CD4-positive, alpha-beta T cell (primary cell): Measurements from ENCODE around the gene FBXO3. TPM values are rescaled to one million over a fixed set of nuclear protein-coding genes. Genes with fewer than 3 reads are reported as not detected.
A peak's percentile ranks its signal among the peaks of the same experiment; 100 is the strongest.

Source experiments
- ATAC-seq: fragments of 200-7000 bp; cut with Tn5 transposase; one replicate; pipeline ENCODE4 v1.10.0; 2022; ENCODE audit warnings: mild to moderate bottlenecking; ENCODE audit not compliant: poor library complexity
- CTCF ChIA-PET: fragments of 350-600 bp; sonication (Branson Sonifier 250); formaldehyde crosslinking; loops from one replicate; lab custom pipeline; 2021; ENCODE audit warnings: antibody characterized with exemption, inconsistent platforms; lab: Charles Lee
- POLR2A ChIA-PET: fragments of 350-600 bp; sonication (Branson Sonifier 250); formaldehyde crosslinking; loops from one replicate; lab custom pipeline; 2021; ENCODE audit warnings: antibody characterized with exemption, inconsistent platforms; lab: Charles Lee
- DNase-seq, 14 experiments: peaks; one replicate each; pipeline ENCODE4 v3.0.0-alpha.2; 2013 to 2020; ENCODE audit warnings: mixed read lengths in 2 of 14
- H3K27ac ChIP-seq, 2 donors: one replicate each; pipeline versions ENCODE4 v1.5.1 to v1.7.0; 2013; ENCODE audit warnings: low read length in 2 of 2, low read depth in 1 of 2, mild to moderate bottlenecking in 1 of 2
- H3K27me3 ChIP-seq, 2 experiments: 1 replicate in 1 of 2; 2 replicates in 1 of 2; pipeline versions ENCODE4 v1.6.1 to v1.7.0; 2013; ENCODE audit warnings: low read length in 2 of 2, control low read depth in 1 of 2, mild to moderate bottlenecking in 1 of 2, moderate library complexity in 1 of 2; ENCODE audit not compliant: insufficient read depth in 2 of 2, control insufficient read depth in 1 of 2
- H3K36me3 ChIP-seq: one replicate; pipeline ENCODE4 v1.6.1; 2013; ENCODE audit warnings: low read length, control low read depth; ENCODE audit not compliant: insufficient read depth
- H3K4me1 ChIP-seq: one replicate; pipeline ENCODE4 v1.6.1; 2013; ENCODE audit warnings: low read length, control low read depth; ENCODE audit not compliant: insufficient read depth
- H3K4me3 ChIP-seq: one replicate; pipeline ENCODE4 v1.5.1; 2013; ENCODE audit warnings: mild to moderate bottlenecking, low read length, moderate library complexity
- H3K9me3 ChIP-seq, 2 experiments: 1 replicate in 1 of 2; 2 replicates in 1 of 2; pipeline versions ENCODE4 v1.6.1 to v1.7.0; 2013; ENCODE audit warnings: low read length in 2 of 2, mild to moderate bottlenecking in 2 of 2, control low read depth in 1 of 2, moderate library complexity in 1 of 2; ENCODE audit not compliant: control insufficient read depth in 1 of 2, insufficient read depth in 1 of 2
- H3K27ac Mint-ChIP-seq: one replicate; pipeline ENCODE4 v1.8.0; 2020; ENCODE audit warnings: mixed read lengths
- H3K27me3 Mint-ChIP-seq: one replicate; pipeline ENCODE4 v1.8.0; 2021; ENCODE audit warnings: mixed read lengths
- H3K36me3 Mint-ChIP-seq: one replicate; pipeline ENCODE4 v1.8.0; 2021; ENCODE audit warnings: low read depth, mixed read lengths
- H3K4me1 Mint-ChIP-seq: one replicate; pipeline ENCODE4 v1.8.0; 2021; ENCODE audit warnings: low read depth, mixed read lengths
- H3K4me3 Mint-ChIP-seq: one replicate; pipeline ENCODE4 v1.8.0; 2020; ENCODE audit warnings: mild to moderate bottlenecking, mixed read lengths
- H3K9me3 Mint-ChIP-seq: one replicate; pipeline ENCODE4 v1.8.0; 2020; ENCODE audit warnings: mixed read lengths
- intact Hi-C, 2 experiments: fragments of 100-400 bp; cut with DNase I in 1 of 2; cut with micrococcal nuclease in 1 of 2; formaldehyde crosslinking; loops; one replicate each; pipeline versions ENCODE4 v1.15.1 to v1.9.0; 2023 to 2025; cut with DNase I, micrococcal nuclease
- total RNA-seq, 174 experiments: library from RNA in 2 of 174; stranded (reverse) in 2 of 174; gene quantifications; one replicate each; pipeline ENCODE4 v1.2.3 and lab custom pipeline; 2021 to 2026
- TF ChIP-seq, protein P1 (sequence below): fragments of 200-600 bp; IDR thresholded peaks from one replicate; pipeline ENCODE4 v1.8.0; 2022; ENCODE audit warnings: antibody characterized with exemption, mild to moderate bottlenecking

The FBXO3 gene
- total RNA-seq, 2 experiments from 2014 or later = 62.0 to 63.4 TPM

- ATAC-seq (peak; percentile 93), DNase-seq (peak; percentile 84 to 98 (median 94))
- Mint-ChIP-seq H3K36me3 (no peaks in the 10 kb centered on the region), H3K9me3 (no peaks in the 10 kb centered on the region), H3K27me3 (peaks cover 10% of the 10 kb centered on the region), H3K27ac (peak within 1 kb of the TSS; percentile 64), H3K4me3 (peak within 1 kb of the TSS; percentile 95), H3K4me1 (peaks cover 33% of the 10 kb centered on the region)
- peak within 1 kb of the TSS; percentile 68 for H3K4me3 ChIP-seq
- ChIA-PET POLR2A (interaction anchor here (0.6 to 1.3 kb wide), 8 partner anchors 9 to 1962 kb away, joined by 3 to 4 read pairs (median 3); partner anchors contain the start of genes FBXO3 and TRIM44), CTCF (interaction anchor here (1.0 to 1.5 kb wide), 2 partner anchors 16 to 42 kb away, joined by 3 read pairs; no protein-coding TSS in a partner anchor)
- H3K4me1 ChIP-seq = peaks cover 14% of the 10 kb centered on the region
- TF ChIP-seq, protein P1, sequence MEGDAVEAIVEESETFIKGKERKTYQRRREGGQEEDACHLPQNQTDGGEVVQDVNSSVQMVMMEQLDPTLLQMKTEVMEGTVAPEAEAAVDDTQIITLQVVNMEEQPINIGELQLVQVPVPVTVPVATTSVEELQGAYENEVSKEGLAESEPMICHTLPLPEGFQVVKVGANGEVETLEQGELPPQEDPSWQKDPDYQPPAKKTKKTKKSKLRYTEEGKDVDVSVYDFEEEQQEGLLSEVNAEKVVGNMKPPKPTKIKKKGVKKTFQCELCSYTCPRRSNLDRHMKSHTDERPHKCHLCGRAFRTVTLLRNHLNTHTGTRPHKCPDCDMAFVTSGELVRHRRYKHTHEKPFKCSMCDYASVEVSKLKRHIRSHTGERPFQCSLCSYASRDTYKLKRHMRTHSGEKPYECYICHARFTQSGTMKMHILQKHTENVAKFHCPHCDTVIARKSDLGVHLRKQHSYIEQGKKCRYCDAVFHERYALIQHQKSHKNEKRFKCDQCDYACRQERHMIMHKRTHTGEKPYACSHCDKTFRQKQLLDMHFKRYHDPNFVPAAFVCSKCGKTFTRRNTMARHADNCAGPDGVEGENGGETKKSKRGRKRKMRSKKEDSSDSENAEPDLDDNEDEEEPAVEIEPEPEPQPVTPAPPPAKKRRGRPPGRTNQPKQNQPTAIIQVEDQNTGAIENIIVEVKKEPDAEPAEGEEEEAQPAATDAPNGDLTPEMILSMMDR = no peak
- no peaks in the 10 kb centered on the region for H3K36me3 ChIP-seq
- no peaks in the 10 kb centered on the region for H3K27me3 ChIP-seq
- intact Hi-C loops = loop anchor here (2.0 to 10.0 kb wide), 6 partner anchors 37 to 1964 kb away; partner anchors contain the start of genes FBXO3 (in 2 of the 2), CAT (in 1 of the 2), CD59 (in 1 of the 2) and CSTF3 (in 1 of the 2)
- no peak within 1 kb of the TSS for H3K27ac ChIP-seq
- H3K9me3 ChIP-seq = no peaks in the 10 kb centered on the region
Measured at GRCh38 chr11:33700502-33701271, 73.6 kb downstream of the FBXO3 start, which contains the start of gene C11orf91. C11orf91 (minus strand) TSS chr11:33700826; CDS start chr11:33700740, 86 bp downstream.

- H3K4me3 Mint-ChIP-seq = peak overlapping the region; percentile 88
- ATAC-seq (no peak), DNase-seq (peak in 2 of 14 experiments; percentile 2 to 7)
- H3K9me3 ChIP-seq = no peaks in the 10 kb centered on the region
- H3K36me3 ChIP-seq = no peaks in the 10 kb centered on the region
- POLR2A ChIA-PET = interaction anchor here (0.6 to 1.3 kb wide), 6 partner anchors 9 to 1962 kb away, joined by 3 to 4 read pairs (median 3); partner anchors contain the start of gene TRIM44
- H3K4me1 ChIP-seq = peaks cover 14% of the 10 kb centered on the region
- CTCF ChIA-PET = interaction anchor here (1.5 kb wide), 1 partner anchor 43 kb away, joined by 3 read pairs; no protein-coding TSS in a partner anchor
- intact Hi-C loops = loop anchor here (2.0 to 10.0 kb wide), 6 partner anchors 37 to 1965 kb away; partner anchors contain the start of genes FBXO3 (in 2 of the 2), CAT (in 1 of the 2), CD59 (in 1 of the 2) and CSTF3 (in 1 of the 2)
- H3K27me3 ChIP-seq = peaks cover 0 to 2% of the 10 kb centered on the region in 2 experiments
- TF ChIP-seq, protein P1 = no peak
- H3K27me3 Mint-ChIP-seq = peaks cover 10% of the 10 kb centered on the region
- no peak overlapping the region for H3K27ac Mint-ChIP-seq
- H3K36me3 Mint-ChIP-seq = no peaks in the 10 kb centered on the region
- H3K4me3 ChIP-seq = peak overlapping the region; percentile 68
- no peak overlapping the region for H3K27ac ChIP-seq
- peaks cover 33% of the 10 kb centered on the region for H3K4me1 Mint-ChIP-seq
- no peaks in the 10 kb centered on the region for H3K9me3 Mint-ChIP-seq
Measured at GRCh38 chr11:33700063-33700501, 74.2 kb downstream of the FBXO3 start.

DNA sequence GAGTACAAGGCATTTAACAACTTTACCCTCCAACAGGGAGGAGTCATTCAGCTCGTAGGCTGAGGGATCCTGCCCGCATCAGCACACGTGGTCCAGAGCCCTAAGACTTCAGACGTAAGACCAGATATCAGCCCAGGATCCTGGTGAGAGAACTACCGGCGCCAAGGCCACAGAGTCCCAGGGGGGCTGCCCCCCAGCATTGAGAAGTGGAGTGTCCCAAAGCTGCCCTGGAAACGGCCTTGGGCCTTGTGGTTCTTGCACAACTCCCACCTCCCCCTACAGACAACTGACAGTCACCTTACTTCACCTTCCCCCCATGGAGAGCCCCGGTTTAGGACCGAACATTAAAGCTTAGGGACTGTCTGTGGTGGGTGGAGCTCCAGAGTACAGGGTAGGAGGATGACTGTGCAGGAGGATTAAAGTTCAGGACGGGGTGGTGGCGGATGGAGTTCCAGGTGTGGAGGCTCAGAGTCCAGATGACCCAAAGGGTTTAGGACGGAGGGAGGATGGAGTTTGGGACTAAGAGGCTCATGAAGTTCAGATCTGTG lies 74.7 kb downstream of the FBXO3 start:
- Histone ChIP-seq H3K27ac (no peak overlapping the region), H3K36me3 (no peaks in the 10 kb centered on the region), H3K9me3 (no peaks in the 10 kb centered on the region), H3K4me1 (peaks cover 14% of the 10 kb centered on the region), H3K27me3 (peaks cover 0 to 2% of the 10 kb centered on the region in 2 experiments), H3K4me3 (no peak overlapping the region)
- TF ChIP-seq, protein P1 = no peak
- Mint-ChIP-seq H3K27ac (no peak overlapping the region), H3K27me3 (peaks cover 10% of the 10 kb centered on the region), H3K9me3 (no peaks in the 10 kb centered on the region), H3K4me3 (peak overlapping the region; percentile 88), H3K36me3 (no peaks in the 10 kb centered on the region), H3K4me1 (peaks cover 33% of the 10 kb centered on the region)
- ATAC-seq = no peak
- peak in 1 of 14 experiments; percentile 31 for DNase-seq
- ChIA-PET POLR2A (interaction anchor here (0.6 to 1.3 kb wide), 3 partner anchors 10 to 1698 kb away, joined by 3 to 4 read pairs (median 3); no protein-coding TSS in a partner anchor), CTCF (no interaction called here)
- intact Hi-C loops = loop anchor here (2.0 to 10.0 kb wide), 7 partner anchors 38 to 1965 kb away; partner anchors contain the start of genes FBXO3 (in 2 of the 2), ABTB2 (in 1 of the 2), CAT (in 1 of the 2) and CD59 (in 1 of the 2)
